ENCODE data around the gene CIC. TPM values are rescaled to one million over a fixed set of nuclear protein-coding genes. Genes with fewer than 3 reads are reported as not detected.

The CIC gene
- total and polyA plus RNA-seq, 9 of the 15 experiments (the other 6 are each of a cell fraction or from before 2014, with no cell fraction given) = 0.07 to 44.7 (median 8.6) TPM

DNA sequence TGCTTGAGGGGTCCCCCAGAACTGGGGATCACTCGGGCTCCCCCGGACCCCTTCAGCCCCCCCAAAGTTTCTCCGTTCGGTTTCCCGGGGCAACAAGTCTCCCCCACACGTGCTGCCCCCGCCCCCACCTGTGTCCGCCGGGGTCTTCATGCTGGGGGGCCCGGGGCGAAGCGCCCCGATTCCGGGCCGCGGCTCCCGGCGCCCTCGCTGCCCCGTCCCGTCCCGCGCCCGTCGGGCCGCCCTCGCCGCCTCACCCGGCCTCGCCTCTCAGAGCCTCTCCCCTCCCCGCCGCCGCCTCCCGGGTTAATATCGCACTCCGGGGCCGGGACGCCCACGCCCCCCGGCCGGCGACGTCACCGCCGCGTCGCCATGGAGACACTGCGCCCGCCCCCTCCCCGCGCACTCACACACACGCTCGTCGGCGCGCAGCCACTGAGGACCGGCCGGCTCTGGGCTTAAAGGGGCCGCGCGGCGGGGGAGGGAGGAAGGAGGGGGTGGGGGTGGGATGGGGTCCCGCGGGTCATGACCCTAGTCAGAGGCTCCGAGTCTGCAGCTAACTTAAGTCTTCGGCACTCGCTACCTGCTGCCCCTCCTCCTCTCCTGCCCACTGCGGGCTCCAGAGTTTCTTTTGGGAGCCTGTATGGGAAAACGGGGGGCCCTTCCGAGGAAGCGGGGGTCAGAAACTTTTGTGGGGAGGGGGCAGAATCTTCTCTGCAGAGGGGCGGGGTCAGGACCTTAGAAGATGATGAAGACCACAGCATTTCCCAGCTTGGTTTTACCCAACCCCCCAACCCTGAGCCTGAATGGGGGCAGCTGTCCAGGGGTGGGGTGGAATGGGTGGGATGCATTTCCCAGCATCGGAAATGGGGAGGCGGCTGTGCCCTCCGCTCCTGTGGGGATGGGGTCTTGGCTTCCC lies 13.9 kb upstream of the CIC start, which contains the start of gene ERF (continued):
- TF ChIP-seq, protein P1, sequence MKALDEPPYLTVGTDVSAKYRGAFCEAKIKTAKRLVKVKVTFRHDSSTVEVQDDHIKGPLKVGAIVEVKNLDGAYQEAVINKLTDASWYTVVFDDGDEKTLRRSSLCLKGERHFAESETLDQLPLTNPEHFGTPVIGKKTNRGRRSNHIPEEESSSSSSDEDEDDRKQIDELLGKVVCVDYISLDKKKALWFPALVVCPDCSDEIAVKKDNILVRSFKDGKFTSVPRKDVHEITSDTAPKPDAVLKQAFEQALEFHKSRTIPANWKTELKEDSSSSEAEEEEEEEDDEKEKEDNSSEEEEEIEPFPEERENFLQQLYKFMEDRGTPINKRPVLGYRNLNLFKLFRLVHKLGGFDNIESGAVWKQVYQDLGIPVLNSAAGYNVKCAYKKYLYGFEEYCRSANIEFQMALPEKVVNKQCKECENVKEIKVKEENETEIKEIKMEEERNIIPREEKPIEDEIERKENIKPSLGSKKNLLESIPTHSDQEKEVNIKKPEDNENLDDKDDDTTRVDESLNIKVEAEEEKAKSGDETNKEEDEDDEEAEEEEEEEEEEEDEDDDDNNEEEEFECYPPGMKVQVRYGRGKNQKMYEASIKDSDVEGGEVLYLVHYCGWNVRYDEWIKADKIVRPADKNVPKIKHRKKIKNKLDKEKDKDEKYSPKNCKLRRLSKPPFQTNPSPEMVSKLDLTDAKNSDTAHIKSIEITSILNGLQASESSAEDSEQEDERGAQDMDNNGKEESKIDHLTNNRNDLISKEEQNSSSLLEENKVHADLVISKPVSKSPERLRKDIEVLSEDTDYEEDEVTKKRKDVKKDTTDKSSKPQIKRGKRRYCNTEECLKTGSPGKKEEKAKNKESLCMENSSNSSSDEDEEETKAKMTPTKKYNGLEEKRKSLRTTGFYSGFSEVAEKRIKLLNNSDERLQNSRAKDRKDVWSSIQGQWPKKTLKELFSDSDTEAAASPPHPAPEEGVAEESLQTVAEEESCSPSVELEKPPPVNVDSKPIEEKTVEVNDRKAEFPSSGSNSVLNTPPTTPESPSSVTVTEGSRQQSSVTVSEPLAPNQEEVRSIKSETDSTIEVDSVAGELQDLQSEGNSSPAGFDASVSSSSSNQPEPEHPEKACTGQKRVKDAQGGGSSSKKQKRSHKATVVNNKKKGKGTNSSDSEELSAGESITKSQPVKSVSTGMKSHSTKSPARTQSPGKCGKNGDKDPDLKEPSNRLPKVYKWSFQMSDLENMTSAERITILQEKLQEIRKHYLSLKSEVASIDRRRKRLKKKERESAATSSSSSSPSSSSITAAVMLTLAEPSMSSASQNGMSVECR (CRISPR knock-in tag; IDR thresholded peaks at IDR 0.05) = 0 out of 2 replicates have a peak, but pooled peaks have one; percentile 39
- TF ChIP-seq PURB (CRISPR knock-in tag; IDR thresholded peaks at IDR 0.05; ENCODE audit: low read depth) = no peak
- TF ChIP-seq, protein P2, sequence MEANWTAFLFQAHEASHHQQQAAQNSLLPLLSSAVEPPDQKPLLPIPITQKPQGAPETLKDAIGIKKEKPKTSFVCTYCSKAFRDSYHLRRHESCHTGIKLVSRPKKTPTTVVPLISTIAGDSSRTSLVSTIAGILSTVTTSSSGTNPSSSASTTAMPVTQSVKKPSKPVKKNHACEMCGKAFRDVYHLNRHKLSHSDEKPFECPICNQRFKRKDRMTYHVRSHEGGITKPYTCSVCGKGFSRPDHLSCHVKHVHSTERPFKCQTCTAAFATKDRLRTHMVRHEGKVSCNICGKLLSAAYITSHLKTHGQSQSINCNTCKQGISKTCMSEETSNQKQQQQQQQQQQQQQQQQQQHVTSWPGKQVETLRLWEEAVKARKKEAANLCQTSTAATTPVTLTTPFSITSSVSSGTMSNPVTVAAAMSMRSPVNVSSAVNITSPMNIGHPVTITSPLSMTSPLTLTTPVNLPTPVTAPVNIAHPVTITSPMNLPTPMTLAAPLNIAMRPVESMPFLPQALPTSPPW (CRISPR knock-in tag; IDR thresholded peaks at IDR 0.05) = peak; percentile 77; the same call in 1 of the 2 replicates
- TF ChIP-seq MAZ (CRISPR knock-in tag; conservative IDR thresholded peaks at IDR 0.05 in 1 of 2, IDR thresholded peaks at IDR 0.05 in 1 of 2) = peak; percentile 68 to 83; a peak in 3 of 4 replicates
- peak; percentile 57; the same call in 1 of the 2 replicates for TF ChIP-seq SP1 (CRISPR knock-in tag; IDR thresholded peaks at IDR 0.05)
- TF ChIP-seq, protein P3, sequence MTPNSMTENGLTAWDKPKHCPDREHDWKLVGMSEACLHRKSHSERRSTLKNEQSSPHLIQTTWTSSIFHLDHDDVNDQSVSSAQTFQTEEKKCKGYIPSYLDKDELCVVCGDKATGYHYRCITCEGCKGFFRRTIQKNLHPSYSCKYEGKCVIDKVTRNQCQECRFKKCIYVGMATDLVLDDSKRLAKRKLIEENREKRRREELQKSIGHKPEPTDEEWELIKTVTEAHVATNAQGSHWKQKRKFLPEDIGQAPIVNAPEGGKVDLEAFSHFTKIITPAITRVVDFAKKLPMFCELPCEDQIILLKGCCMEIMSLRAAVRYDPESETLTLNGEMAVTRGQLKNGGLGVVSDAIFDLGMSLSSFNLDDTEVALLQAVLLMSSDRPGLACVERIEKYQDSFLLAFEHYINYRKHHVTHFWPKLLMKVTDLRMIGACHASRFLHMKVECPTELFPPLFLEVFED (CRISPR knock-in tag; conservative IDR thresholded peaks at IDR 0.05) = no peak
- TF ChIP-seq MYC (IDR thresholded peaks at IDR 0.05; ENCODE audit: low read depth, low read length) = peak; percentile 61
- no peak for TF ChIP-seq MYC (CRISPR knock-in tag; IDR thresholded peaks at IDR 0.05; ENCODE audit: borderline replicate concordance, low read depth)
- TF ChIP-seq TBL1XR1 (IDR thresholded peaks at IDR 0.05; ENCODE audit: low read length in 2 of 2) = peak in 1 of 2 experiments; percentile 10; a peak in 1 of 4 replicates
- no peak for TF ChIP-seq SIRT6 (IDR thresholded peaks at IDR 0.05; ENCODE audit: low read depth, low read length)
- peak; percentile 82 for TF ChIP-seq ZBTB7A (IDR thresholded peaks at IDR 0.05; ENCODE audit: borderline replicate concordance, control insufficient read depth, low read depth, low read length)
- TF ChIP-seq, protein P4, sequence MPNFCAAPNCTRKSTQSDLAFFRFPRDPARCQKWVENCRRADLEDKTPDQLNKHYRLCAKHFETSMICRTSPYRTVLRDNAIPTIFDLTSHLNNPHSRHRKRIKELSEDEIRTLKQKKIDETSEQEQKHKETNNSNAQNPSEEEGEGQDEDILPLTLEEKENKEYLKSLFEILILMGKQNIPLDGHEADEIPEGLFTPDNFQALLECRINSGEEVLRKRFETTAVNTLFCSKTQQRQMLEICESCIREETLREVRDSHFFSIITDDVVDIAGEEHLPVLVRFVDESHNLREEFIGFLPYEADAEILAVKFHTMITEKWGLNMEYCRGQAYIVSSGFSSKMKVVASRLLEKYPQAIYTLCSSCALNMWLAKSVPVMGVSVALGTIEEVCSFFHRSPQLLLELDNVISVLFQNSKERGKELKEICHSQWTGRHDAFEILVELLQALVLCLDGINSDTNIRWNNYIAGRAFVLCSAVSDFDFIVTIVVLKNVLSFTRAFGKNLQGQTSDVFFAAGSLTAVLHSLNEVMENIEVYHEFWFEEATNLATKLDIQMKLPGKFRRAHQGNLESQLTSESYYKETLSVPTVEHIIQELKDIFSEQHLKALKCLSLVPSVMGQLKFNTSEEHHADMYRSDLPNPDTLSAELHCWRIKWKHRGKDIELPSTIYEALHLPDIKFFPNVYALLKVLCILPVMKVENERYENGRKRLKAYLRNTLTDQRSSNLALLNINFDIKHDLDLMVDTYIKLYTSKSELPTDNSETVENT (CRISPR knock-in tag; IDR thresholded peaks at IDR 0.05) = peak; percentile 77
- TF ChIP-seq ETV6 (IDR thresholded peaks at IDR 0.05; ENCODE audit: borderline replicate concordance in 1 of 2, low read depth in 2 of 2, low read length in 1 of 2) = no peak
- TF ChIP-seq ETV6 (CRISPR knock-in tag; IDR thresholded peaks at IDR 0.05; ENCODE audit: borderline replicate concordance) = 0 out of 2 replicates have a peak, but pooled peaks have one; percentile 51
- no peak for TF ChIP-seq GABPB1 (CRISPR knock-in tag; IDR thresholded peaks at IDR 0.05)
- TF ChIP-seq ZFX (CRISPR knock-in tag; IDR thresholded peaks at IDR 0.05) = peak; percentile 63
